Astrocyte of the spinal cord (primary cell): Measurements from ENCODE around the gene SUCNR1.
"Not testable (repeated sequence)": the region's sequence is repeated elsewhere in the genome, so short reads cannot be mapped to it uniquely, and the experiment has no call there.

Experiments
- DNase-seq: peaks from one replicate; pipeline ENCODE4 v3.0.0; 2011; ENCODE audit warnings: low read depth, low spot score
- H3K4me3 ChIP-seq: 2 replicates; pipeline ENCODE4 v1.5.1; 2011; ENCODE audit warnings: low read depth, mild to moderate bottlenecking, low read length, moderate library complexity
- in situ Hi-C: cut with HindIII; loops from 2 replicates; pipeline ENCODE4 v1.10.0; 2017; ENCODE audit warnings: low sequenced_read_pairs
- TF ChIP-seq, protein P1 (sequence below): IDR thresholded peaks from 2 replicates; pipeline ENCODE4 v1.5.1; 2012; ENCODE audit warnings: low read depth, mild to moderate bottlenecking, low read length, inconsistent platforms

Gene SUCNR1

DNA sequence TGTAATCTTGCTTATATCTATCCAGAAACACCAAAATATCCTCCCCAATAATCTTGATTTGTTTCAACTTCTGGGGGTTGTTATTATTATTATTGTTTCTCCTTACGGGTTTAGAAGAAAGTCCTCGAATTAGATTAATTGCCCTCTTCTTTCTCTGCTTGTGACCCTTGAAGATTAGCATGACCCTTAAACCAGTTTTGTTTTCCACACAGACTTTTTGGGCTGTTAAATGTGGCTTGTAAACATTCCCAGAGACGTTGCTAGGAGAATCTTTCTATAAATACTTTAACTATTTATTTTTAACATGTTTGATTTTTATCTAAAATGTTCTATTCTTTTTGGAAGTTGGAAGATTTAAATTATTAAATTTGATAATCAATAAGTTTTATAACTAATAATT, 4.3 kb upstream of the SUCNR1 start:
- H3K4me3 ChIP-seq, result no peak overlapping the region
- TF ChIP-seq, protein P1, sequence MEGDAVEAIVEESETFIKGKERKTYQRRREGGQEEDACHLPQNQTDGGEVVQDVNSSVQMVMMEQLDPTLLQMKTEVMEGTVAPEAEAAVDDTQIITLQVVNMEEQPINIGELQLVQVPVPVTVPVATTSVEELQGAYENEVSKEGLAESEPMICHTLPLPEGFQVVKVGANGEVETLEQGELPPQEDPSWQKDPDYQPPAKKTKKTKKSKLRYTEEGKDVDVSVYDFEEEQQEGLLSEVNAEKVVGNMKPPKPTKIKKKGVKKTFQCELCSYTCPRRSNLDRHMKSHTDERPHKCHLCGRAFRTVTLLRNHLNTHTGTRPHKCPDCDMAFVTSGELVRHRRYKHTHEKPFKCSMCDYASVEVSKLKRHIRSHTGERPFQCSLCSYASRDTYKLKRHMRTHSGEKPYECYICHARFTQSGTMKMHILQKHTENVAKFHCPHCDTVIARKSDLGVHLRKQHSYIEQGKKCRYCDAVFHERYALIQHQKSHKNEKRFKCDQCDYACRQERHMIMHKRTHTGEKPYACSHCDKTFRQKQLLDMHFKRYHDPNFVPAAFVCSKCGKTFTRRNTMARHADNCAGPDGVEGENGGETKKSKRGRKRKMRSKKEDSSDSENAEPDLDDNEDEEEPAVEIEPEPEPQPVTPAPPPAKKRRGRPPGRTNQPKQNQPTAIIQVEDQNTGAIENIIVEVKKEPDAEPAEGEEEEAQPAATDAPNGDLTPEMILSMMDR, result no peak
- no peak for DNase-seq
- in situ Hi-C loops, result no loop called here

DNA sequence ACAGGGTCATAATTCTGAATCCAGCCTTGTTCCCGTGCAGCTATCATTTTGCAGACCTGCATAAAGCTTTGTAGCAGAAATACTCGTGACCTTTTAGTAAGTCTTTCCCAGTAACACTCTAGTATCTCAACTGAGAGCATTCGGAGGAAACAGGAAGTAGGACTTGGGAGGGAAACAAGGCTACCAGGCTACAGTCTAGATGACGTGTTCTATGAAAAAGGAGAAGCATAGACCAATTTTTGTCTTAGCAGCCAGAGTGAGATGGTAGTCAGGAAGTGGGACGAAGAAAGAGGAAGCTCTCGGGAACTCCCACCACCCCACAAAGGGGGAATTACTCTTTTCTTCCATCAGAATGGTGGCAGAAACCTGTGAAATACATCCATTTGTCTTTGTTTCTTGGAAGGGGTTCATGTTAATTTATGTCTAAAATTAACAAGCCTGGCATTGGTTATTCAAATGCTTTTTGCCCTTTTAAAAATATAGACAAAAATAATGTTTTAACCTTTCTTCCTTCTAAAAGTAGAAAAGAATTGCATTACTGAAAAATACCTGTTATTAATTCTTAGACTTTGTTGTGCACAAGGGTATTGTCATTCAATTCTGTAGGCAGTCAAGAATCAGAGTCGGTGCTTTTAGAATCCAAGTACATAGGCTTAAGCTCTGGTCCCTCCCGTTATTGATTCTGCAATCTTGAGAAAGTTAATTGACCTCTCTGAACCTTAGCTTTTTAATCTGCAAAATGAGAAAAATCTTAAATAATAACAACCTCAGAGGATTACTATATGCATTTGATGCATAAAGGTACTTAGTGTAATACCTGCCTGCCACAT, 1.6 kb upstream of the SUCNR1 start:
- TF ChIP-seq, protein P1, result no peak
- no peak for DNase-seq
- in situ Hi-C loops, result no loop called here
- H3K4me3 ChIP-seq, result no peak overlapping the region

DNA sequence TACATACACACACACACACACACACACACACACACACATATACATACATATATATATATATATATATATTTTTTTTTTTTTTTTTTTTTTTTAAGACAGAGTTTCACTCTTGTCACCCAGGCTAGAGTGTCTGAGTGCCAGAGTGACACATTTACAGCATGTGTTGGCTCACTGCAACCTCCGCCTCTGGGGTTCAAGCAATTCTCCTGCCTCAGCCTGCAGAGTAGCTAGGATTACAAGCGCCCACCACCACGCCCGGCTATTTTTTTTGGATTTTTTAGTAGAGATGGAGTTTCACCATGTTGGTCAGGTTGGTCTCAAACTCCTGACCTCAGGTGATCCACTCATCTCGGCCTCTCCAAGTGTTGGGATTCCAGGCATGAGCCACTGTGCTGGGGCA, 636 bp downstream of the SUCNR1 start:
- H3K4me3 ChIP-seq, DNase-seq, in situ Hi-C loops: not testable (repeated sequence)

DNA sequence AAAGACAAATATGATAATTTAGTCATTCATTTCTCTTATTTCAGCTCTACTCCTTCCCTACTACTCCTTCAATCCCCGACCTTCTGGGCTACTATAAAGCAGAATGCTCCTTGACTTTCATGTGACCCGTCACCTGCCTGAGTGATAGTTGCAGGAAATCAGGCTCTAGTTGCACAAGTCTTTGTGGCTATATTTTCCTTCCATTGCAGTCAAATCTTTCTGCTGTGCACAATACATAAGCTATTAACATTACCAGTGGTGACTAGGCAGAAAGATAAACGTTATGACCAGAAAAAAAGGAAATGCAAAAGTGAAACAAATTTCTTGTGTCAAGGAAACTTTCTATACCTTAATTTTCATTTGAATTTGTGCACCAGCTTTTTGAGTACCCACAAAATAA, 2.3 kb downstream of the SUCNR1 start:
- no peak overlapping the region for H3K4me3 ChIP-seq
- TF ChIP-seq, protein P1, result no peak
- DNase-seq, result no peak
- in situ Hi-C loops, result no loop called here

DNA sequence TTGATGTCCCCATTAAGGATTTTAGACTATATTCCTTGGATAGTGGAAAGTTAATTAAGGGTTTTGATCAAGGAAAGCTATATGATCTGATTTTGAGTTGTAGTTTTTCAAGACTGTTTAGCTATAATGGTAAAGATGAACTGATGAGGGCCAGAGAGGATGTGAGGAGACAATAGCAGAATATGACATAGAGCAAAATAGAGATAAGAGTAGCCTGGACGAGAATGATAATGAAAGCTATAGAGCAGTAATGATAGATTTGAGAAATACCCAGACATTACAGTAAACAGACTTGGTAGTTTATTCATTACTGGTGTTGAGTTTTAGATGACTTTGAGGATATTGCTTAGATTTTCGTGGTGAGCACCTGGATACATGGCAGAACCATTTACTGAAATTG, 3.8 kb downstream of the SUCNR1 start:
- TF ChIP-seq, protein P1, result no peak
- in situ Hi-C loops, result no loop called here
- H3K4me3 ChIP-seq, result no peak overlapping the region
- no peak for DNase-seq

DNA sequence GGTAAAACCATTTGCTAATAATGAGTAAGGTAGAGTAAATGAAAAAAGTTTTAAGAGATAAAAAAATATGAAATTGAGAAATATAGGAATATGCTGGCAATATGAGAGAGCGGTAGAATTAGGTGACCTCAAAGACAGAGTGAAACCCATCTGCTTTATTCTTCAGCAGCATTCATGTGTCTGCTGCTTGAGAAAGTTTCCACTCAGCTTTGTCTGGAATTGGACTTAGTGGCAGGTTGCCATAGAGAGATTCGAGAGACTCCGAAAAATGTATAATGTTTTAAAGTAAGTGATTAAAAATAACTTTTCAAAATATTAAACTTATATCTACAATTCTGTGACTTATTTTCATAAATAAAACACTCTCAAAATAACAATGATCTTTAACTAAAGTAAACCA, 5.0 kb downstream of the SUCNR1 start:
- DNase-seq, result no peak
- TF ChIP-seq, protein P1, result no peak
- no peak overlapping the region for H3K4me3 ChIP-seq
- in situ Hi-C loops, result no loop called here

DNA sequence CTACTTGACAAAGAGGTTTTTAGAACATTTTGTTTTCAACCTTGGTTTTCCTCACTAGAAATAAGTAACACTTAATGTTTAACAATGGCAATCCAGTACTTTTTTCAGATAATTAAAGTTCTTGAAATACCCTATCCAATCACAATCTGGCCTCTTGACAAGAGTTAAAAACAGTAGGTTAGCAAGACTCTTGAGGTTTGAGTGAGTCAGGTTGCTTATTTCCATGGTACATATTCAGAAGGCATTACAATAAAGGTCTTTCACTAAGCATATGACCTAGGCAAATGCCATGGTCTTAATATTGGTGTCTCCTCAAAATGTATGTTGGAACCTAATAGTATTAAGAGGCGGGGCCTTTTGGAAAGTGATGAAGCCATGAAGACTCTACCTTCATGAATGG, 5.6 kb downstream of the SUCNR1 start:
- H3K4me3 ChIP-seq, result no peak overlapping the region
- in situ Hi-C loops, result no loop called here
- TF ChIP-seq, protein P1, result no peak
- peak; percentile 33 for DNase-seq
